ENCODE measurements around the gene MRPL40. TPM values are rescaled to one million over a fixed set of nuclear protein-coding genes. Genes with fewer than 3 reads are reported as not detected.

The MRPL40 gene
- total RNA-seq, 3 donors from 2014 or later, result 25.3 to 36.0 (median 31.8) TPM

DNA sequence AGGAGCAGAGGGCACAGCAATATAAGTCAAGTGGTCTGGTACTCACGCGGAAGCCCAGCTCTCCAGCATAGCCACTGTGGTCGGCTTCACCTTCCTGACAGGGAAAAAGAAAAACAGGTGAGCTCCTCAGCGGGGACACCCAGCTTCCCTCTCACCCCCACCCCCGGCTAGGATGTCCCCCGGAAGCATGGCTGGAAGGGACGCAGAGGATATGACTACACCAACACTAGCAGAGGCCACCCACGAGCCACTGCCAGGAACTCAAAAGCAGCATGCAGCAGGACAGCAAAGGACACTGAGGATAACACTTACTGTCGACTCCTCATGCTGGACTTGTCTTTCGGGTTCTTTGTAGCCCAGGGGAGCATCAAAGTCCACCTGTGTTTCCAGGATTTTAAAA is 24.2 kb downstream of the MRPL40 start:
- intact Hi-C loops (cut with DNase I; ENCODE audit: low total_unique reads), result no loop called here
- no peak overlapping the region for H3K27ac ChIP-seq
- H3K36me3 ChIP-seq, result peaks cover 19% of the 10 kb centered on the region
- H3K4me1 ChIP-seq, result no peaks in the 10 kb centered on the region
- H3K9me3 ChIP-seq, result no peaks in the 10 kb centered on the region
- no peaks in the 10 kb centered on the region for H3K27me3 ChIP-seq
- H3K4me3 ChIP-seq, result no peak overlapping the region
- DNase-seq (ENCODE audit: low spot score in 2 of 2), result no peak
- no peak for TF ChIP-seq POLR2AphosphoS5 (IDR thresholded peaks at IDR 0.05)
- no peak for TF ChIP-seq CTCF (IDR thresholded peaks at IDR 0.05)
- no peak for TF ChIP-seq POLR2A (IDR thresholded peaks at IDR 0.05)

DNA sequence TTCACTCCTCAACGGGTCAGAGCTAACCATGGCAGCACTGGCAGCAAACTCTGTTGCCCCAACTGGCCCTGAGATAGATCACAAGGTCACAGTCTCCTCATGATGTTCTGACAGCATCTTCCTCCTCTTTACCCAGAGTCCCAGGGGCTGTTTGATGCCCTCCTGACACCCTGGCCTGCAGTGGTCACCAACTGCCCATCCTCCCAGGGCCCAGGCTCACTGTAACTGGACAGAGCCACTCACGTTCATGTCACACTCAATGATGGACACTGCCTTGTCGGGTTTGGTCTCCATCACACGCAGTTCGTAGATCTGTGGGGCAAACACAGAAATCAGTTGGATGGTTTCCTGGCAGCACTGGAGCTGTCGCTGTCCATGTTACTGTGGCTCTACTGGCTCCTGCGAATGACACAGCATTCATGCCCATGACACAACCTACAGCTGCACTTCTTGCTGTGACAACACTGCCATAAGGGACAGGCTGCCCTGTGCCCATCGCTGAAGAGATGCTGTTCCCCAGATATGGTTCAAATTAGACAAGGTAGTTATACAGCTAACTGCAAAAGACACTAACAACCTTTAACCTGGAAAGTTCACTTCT is 25.6 kb downstream of the MRPL40 start:
- Histone ChIP-seq H3K4me1 (no peaks in the 10 kb centered on the region), H3K36me3 (peaks cover 17% of the 10 kb centered on the region), H3K4me3 (no peak overlapping the region), H3K9me3 (no peaks in the 10 kb centered on the region), H3K27me3 (no peaks in the 10 kb centered on the region), H3K27ac (no peak overlapping the region)
- no peak for DNase-seq (ENCODE audit: low spot score in 2 of 2)
- intact Hi-C loops (cut with DNase I; ENCODE audit: low total_unique reads), result no loop called here
- no peak for TF ChIP-seq POLR2A (IDR thresholded peaks at IDR 0.05)

DNA sequence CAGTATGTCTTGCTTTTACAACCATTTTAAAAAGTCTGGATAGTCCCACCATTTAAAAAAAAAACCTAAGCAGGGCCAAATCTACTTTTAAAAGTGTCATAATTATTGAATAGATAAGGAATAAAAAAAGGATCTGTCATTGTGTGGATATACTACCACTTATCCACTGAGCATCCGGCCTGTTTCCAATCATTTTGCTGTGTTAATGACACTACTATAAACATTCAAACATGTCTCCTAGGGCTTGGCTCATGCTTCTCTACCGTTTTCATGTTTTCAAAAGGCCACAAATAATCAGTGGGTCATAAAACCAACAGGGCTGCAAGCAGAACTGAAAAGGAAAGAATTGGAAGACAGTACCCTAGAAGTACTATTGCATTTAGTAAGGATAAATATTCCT is 27.7 kb downstream of the MRPL40 start:
- Histone ChIP-seq H3K4me1 (no peaks in the 10 kb centered on the region), H3K4me3 (no peak overlapping the region), H3K27me3 (no peaks in the 10 kb centered on the region), H3K27ac (no peak overlapping the region), H3K9me3 (no peaks in the 10 kb centered on the region), H3K36me3 (peaks cover 7% of the 10 kb centered on the region)
- TF ChIP-seq POLR2AphosphoS5 (IDR thresholded peaks at IDR 0.05), result no peak
- TF ChIP-seq CTCF (IDR thresholded peaks at IDR 0.05), result no peak
- no peak for TF ChIP-seq POLR2A (IDR thresholded peaks at IDR 0.05)
- DNase-seq (ENCODE audit: low spot score in 2 of 2), result no peak
- intact Hi-C loops (cut with DNase I; ENCODE audit: low total_unique reads), result no loop called here

GRCh38 chr22:19461506-19461905 is 29.2 kb downstream of the MRPL40 start:
- intact Hi-C loops (cut with DNase I; ENCODE audit: low total_unique reads), result no loop called here
- H3K4me3 ChIP-seq, result no peak overlapping the region
- no peak for DNase-seq (ENCODE audit: low spot score in 2 of 2)
- H3K9me3 ChIP-seq, result no peaks in the 10 kb centered on the region
- no peaks in the 10 kb centered on the region for H3K4me1 ChIP-seq
- no peaks in the 10 kb centered on the region for H3K36me3 ChIP-seq
- H3K27ac ChIP-seq, result no peak overlapping the region
- H3K27me3 ChIP-seq, result no peaks in the 10 kb centered on the region
- TF ChIP-seq POLR2AphosphoS5 (IDR thresholded peaks at IDR 0.05) (no peak), CTCF (IDR thresholded peaks at IDR 0.05) (no peak), POLR2A (IDR thresholded peaks at IDR 0.05) (no peak)

GRCh38 chr22:19463008-19463407 is 30.7 kb downstream of the MRPL40 start:
- no peak overlapping the region for H3K27ac ChIP-seq
- H3K4me3 ChIP-seq, result no peak overlapping the region
- no peaks in the 10 kb centered on the region for H3K27me3 ChIP-seq
- H3K4me1 ChIP-seq, result no peaks in the 10 kb centered on the region
- no peaks in the 10 kb centered on the region for H3K9me3 ChIP-seq
- intact Hi-C loops (cut with DNase I; ENCODE audit: low total_unique reads), result no loop called here
- H3K36me3 ChIP-seq, result no peaks in the 10 kb centered on the region
- TF ChIP-seq CTCF (IDR thresholded peaks at IDR 0.05) (no peak), POLR2A (IDR thresholded peaks at IDR 0.05) (no peak), POLR2AphosphoS5 (IDR thresholded peaks at IDR 0.05) (no peak)
- no peak for DNase-seq (ENCODE audit: low spot score in 2 of 2)

Measured in breast epithelium (tissue), 4 donors.